ENCODE measurements around the gene ADSS2.

Gene ADSS2

GRCh38 chr1:244451951-244452795 lies 464 bp upstream of the ADSS2 start:
- H3K4me3 Mint-ChIP-seq, result peak overlapping the region; percentile 93 to 99
- H3K36me3 Mint-ChIP-seq, result peaks cover 12 to 13% of the 10 kb centered on the region in 2 donors
- DNase-seq (peak; percentile 99), ATAC-seq (replicated peaks) (peak; percentile 92 to 94)
- peaks cover 3 to 4% of the 10 kb centered on the region in 2 donors for H3K9me3 Mint-ChIP-seq
- H3K27me3 Mint-ChIP-seq, result no peaks in the 10 kb centered on the region
- H3K4me1 Mint-ChIP-seq, result peaks cover 15 to 28% of the 10 kb centered on the region in 2 donors
- H3K27ac Mint-ChIP-seq, result peak overlapping the region; percentile 99

DNA sequence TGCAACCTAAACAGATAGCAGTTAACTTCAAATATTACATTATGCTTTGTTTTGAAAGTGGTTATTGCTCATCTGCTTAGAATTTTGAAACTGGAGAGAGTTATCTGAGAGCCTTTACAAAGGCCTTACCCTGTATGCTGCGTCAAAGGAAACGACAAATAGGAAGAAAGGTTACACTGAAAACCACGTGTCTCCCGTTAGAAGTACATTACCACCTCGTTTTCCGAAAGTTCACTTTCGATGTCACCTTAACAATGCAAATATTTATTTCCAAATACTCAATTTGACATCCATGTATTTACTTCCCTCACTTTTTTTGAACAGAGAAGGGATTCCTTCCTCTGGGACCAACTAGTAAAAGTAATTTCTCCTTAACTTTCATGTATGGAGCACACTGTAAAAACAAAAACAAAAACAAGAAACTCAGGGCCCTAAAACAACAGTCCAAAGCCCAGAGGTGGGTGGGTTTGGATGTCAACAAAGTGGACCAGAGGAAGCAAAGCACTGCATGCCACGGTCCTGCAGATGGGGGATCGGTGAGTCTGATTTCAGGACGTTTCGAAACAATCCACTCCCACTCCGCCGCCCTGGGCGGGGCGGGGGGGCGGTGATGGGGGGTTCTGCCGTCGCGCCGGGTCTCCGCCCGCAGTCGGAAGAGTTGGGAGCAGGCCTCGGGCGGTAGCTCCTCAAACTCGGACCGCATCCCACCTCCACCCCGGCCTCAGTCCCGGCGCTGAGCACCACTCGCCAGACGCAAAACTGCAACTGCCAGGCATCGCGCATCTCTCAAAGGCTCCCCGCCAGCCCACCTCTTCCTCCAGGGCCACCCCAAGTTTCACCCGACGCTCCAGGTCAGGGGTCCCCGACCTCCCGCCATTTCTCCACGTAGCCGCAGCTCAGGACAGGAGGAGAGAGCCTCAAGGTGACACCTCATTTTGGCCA lies 841 bp downstream of the ADSS2 start:
- Mint-ChIP-seq H3K27me3 (no peaks in the 10 kb centered on the region), H3K4me3 (peak overlapping the region; percentile 93 to 99), H3K36me3 (peaks cover 16 to 17% of the 10 kb centered on the region in 2 donors), H3K4me1 (peaks cover 19 to 37% of the 10 kb centered on the region in 2 donors), H3K27ac (peak overlapping the region; percentile 99), H3K9me3 (peaks cover 3 to 4% of the 10 kb centered on the region in 2 donors)
- ATAC-seq (replicated peaks), result peak; percentile 13 to 20
- DNase-seq, result peak; percentile 51

- H3K9me3 Mint-ChIP-seq, result peaks cover 3 to 4% of the 10 kb centered on the region in 2 donors
- H3K4me3 Mint-ChIP-seq, result peak overlapping the region; percentile 93 to 99
- no peak for DNase-seq
- H3K36me3 Mint-ChIP-seq, result peaks cover 17 to 20% of the 10 kb centered on the region in 2 donors
- ATAC-seq (replicated peaks), result no peak
- H3K4me1 Mint-ChIP-seq, result peaks cover 23 to 45% of the 10 kb centered on the region in 2 donors
- H3K27ac Mint-ChIP-seq, result peak overlapping the region; percentile 68
- no peaks in the 10 kb centered on the region for H3K27me3 Mint-ChIP-seq
These were observed 1.7 kb downstream of the ADSS2 start for GRCh38 chr1:244449936-244450508.

GRCh38 chr1:244448279-244449036 lies 3.3 kb downstream of the ADSS2 start:
- no peak overlapping the region for H3K27ac Mint-ChIP-seq
- H3K4me1 Mint-ChIP-seq, result peaks cover 25 to 47% of the 10 kb centered on the region in 2 donors
- DNase-seq, result no peak
- peaks cover 15 to 24% of the 10 kb centered on the region in 2 donors for H3K36me3 Mint-ChIP-seq
- no peaks in the 10 kb centered on the region for H3K27me3 Mint-ChIP-seq
- no peak for ATAC-seq (replicated peaks)
- no peak overlapping the region for H3K4me3 Mint-ChIP-seq
- H3K9me3 Mint-ChIP-seq, result peaks cover 2 to 3% of the 10 kb centered on the region in 2 donors

DNA sequence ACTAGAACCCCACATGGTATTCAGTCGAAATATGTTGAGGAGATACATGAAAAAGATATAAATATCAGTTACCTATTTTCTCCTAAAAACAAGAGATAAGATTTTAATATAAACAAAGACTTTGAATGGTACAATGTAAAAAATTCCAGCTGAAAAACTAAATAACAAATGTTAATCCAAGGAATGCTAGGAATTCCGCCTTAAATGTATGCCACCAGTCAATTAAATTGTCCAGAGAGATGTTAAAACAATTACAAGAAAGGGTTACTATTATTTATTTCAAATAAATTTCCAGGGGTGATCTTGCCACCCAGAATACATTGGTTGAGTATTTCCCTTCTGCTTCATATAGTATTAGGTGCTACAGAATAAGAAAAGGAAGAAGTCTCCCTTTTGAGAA lies 4.2 kb downstream of the ADSS2 start:
- Mint-ChIP-seq H3K27ac (no peak overlapping the region), H3K36me3 (peaks cover 15 to 24% of the 10 kb centered on the region in 2 donors)

DNA sequence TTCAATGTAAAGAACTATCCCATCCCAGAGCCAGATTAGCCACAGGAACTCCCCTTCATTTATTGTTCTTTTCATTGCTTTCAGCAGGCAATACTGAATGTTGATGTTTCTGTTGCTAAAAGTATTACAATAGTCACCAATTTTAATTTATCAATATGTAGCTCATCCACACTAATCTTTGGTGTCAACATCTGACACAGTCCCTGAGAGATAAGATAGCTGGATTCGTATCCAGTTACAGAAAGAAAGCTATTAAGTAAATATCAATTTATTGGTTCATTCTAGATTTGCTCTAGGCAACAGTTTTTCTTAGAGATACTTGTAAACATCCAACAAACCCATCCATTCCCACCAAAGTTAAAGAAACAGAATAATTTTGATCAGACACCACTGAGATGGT lies 4.7 kb downstream of the ADSS2 start:
- H3K36me3 Mint-ChIP-seq, result peaks cover 15 to 24% of the 10 kb centered on the region in 2 donors
- H3K27me3 Mint-ChIP-seq, result no peaks in the 10 kb centered on the region
- peaks cover 0 to under 1% of the 10 kb centered on the region in 2 donors for H3K9me3 Mint-ChIP-seq
- no peak overlapping the region for H3K27ac Mint-ChIP-seq
- ATAC-seq (replicated peaks), result no peak
- H3K4me3 Mint-ChIP-seq, result no peak overlapping the region
- no peak for DNase-seq
- peaks cover 24 to 42% of the 10 kb centered on the region in 2 donors for H3K4me1 Mint-ChIP-seq

More for the DNA sequence above, 4.2 kb downstream of the ADSS2 start:
- no peak overlapping the region for H3K4me3 Mint-ChIP-seq
- H3K9me3 Mint-ChIP-seq, result peaks cover 2 to 3% of the 10 kb centered on the region in 2 donors
- ATAC-seq (replicated peaks), result no peak
- no peak for DNase-seq
- H3K27me3 Mint-ChIP-seq, result no peaks in the 10 kb centered on the region
- H3K4me1 Mint-ChIP-seq, result peaks cover 27 to 47% of the 10 kb centered on the region in 2 donors

DNA sequence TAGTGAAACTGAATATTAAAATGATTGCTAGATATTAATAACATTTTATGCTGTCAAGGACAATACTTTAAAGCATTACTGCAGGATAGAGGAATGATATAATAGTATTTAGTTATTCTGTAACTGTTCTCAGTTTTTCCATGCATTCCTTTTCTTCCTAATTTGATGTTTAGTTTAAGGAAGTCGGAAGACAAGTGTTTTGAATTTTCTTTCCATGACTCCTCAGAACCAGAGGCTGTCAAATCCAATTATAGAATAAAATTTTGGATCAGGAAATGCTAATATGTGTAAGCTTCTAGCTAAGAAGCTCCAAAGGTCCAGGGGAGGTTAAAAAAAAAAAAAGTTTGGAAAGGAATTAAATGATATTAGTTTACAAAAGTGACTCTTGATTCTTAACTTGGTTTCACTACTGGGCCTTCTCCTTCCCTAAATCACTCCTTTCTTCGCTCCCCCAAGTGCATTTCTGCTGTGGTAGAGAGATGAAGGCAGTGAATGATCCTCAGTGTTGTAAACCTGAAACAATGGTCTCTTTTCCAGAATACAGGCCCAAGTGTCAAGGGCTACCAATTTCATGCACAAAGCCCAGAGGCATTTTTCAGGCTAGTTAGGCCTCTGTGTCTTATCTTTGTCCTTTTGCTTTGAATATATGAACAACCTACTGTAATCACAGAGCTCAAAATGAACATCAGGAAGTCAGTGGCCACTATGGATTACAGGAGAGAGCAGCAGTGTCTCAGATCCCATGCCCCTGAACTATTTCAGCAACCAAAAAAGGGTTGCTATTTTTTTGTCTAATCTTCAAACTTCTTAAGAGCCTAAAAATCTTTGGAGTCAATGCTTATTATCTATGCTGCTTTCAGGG lies 6.2 kb downstream of the ADSS2 start:
- ATAC-seq (replicated peaks) (no peak), DNase-seq (no peak)
- H3K4me3 Mint-ChIP-seq, result no peak overlapping the region
- no peaks in the 10 kb centered on the region for H3K27me3 Mint-ChIP-seq
- H3K36me3 Mint-ChIP-seq, result peaks cover 15 to 24% of the 10 kb centered on the region in 2 donors
- H3K27ac Mint-ChIP-seq, result peak overlapping the region; percentile 14
- no peaks in the 10 kb centered on the region for H3K9me3 Mint-ChIP-seq
- peaks cover 23 to 37% of the 10 kb centered on the region in 2 donors for H3K4me1 Mint-ChIP-seq

DNA sequence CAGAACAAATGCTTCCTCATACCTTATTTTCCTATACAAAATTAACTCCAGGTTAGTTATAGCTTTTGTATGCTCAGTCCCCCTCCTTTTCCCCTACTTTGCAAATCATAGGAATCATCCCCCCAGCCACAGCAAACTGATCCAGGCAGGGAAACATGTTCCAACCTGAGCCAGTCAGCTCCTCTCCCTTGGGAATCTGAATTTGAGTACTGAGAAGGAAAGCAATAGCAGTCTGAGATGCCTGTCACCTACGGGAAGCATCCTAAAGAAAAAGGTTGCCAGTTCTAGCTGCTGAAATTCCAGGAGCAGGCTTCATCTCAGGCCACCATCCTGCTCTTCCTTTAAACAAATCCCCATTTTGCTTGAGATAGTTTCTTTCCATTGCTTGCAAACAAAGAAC lies 6.9 kb downstream of the ADSS2 start:
- no peaks in the 10 kb centered on the region for H3K27me3 Mint-ChIP-seq
- peaks cover 10 to 19% of the 10 kb centered on the region in 2 donors for H3K36me3 Mint-ChIP-seq
- H3K27ac Mint-ChIP-seq, result peak overlapping the region; percentile 42
- peaks cover 19 to 35% of the 10 kb centered on the region in 2 donors for H3K4me1 Mint-ChIP-seq
- DNase-seq, result no peak
- H3K4me3 Mint-ChIP-seq, result no peak overlapping the region
- ATAC-seq (replicated peaks), result no peak
- H3K9me3 Mint-ChIP-seq, result no peaks in the 10 kb centered on the region

GRCh38 chr1:244442850-244443249 lies 8.9 kb downstream of the ADSS2 start:
- H3K27ac Mint-ChIP-seq, result no peak overlapping the region
- DNase-seq (no peak), ATAC-seq (replicated peaks) (no peak)
- H3K9me3 Mint-ChIP-seq, result no peaks in the 10 kb centered on the region
- peaks cover 6 to 15% of the 10 kb centered on the region in 2 donors for H3K36me3 Mint-ChIP-seq
- no peaks in the 10 kb centered on the region for H3K27me3 Mint-ChIP-seq
- H3K4me3 Mint-ChIP-seq, result no peak overlapping the region
- H3K4me1 Mint-ChIP-seq, result peaks cover 18 to 43% of the 10 kb centered on the region in 2 donors

DNA sequence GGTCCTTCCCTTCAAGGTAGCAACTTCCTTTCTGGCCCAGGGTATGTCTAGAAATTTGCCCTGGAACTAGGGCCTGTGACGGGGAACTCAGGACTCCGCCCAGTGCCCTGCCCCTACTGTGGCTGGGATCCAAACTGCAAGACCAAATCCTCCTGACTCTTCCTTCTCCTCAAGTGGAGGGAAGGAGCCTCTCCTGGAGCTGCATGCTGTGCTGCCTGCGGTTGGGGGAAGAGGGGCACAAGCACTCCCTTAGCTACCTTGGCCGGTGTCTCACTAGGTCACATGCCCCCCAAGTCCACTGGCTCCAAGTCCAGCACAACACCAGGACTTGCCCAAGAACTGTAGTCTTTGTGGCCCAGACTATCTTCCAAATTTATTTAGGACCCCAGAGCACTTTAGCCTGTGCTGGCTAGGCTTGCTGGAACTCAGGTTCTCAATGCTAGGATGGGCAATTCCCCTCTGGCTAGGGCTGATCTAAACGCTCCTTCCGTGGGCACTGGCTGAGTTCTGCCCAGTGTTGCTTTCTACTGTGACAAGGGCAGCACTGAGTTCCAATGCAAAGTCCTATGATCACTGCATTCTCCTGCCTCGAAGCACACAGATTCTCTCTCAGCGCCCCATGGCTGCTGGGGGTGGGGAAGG lies 12.2 kb downstream of the ADSS2 start:
- H3K27me3 Mint-ChIP-seq, result no peaks in the 10 kb centered on the region
- H3K27ac Mint-ChIP-seq, result no peak overlapping the region
- H3K4me1 Mint-ChIP-seq, result peaks cover 11 to 25% of the 10 kb centered on the region in 2 donors
- no peak for ATAC-seq (replicated peaks)
- H3K4me3 Mint-ChIP-seq, result no peak overlapping the region
- DNase-seq, result no peak
- H3K36me3 Mint-ChIP-seq, result peaks cover 9 to 17% of the 10 kb centered on the region in 2 donors
- H3K9me3 Mint-ChIP-seq, result no peaks in the 10 kb centered on the region

DNA sequence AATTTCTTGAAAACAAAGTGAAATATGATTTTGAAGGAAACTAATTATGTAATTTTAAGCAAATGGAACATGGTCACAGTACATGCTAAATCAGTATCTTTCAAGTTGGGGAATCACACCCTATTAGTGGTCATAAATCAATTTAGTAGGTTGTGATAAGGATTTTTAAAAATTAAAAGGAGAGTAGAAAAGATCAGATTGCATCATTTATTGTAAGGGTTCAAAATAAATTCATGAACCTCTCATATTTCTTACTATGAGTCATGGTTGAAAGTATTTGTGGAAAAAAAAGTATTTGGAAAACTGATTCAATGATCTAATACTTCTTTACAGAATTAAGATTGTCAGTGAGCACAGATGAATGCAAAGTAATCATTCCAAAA lies 14.6 kb downstream of the ADSS2 start:
- DNase-seq, result no peak
- ATAC-seq (replicated peaks), result no peak
- Mint-ChIP-seq H3K36me3 (peaks cover 11 to 24% of the 10 kb centered on the region in 2 donors), H3K4me3 (no peak overlapping the region), H3K27me3 (no peaks in the 10 kb centered on the region), H3K9me3 (no peaks in the 10 kb centered on the region), H3K4me1 (peaks cover 9 to 25% of the 10 kb centered on the region in 2 donors), H3K27ac (no peak overlapping the region)

DNA sequence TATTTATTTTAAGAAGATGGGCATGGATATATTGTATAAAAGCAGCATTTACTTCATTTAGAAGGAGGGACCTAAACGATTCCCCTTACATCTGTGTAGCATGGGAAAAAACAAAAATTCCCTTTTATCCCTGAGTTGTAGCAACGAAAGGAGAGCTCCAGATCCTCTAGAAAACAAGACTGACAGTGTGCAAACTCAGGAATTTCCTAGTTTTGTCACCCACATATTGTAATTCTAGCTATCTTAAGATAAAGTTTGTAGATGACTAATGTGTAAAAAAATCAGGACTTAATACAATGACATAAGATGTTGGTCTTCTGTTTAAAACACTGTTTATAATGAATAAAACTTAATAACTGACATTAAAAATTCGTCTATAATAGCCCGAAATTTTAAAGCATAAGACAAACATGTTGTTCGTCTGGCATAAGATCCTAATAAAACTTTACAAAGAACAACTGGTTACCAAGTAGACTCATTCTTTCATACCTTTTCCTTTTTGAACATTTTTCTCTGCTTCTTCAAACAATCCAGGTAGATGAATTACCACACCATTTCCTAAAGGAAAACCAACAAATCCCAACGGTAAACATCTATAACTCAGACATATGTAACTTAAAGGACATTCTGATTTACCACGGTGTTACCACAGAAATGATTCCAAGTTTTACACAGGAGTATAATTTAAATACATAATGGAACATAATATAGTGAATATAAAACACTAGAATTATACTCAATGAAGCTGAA lies 15.2 kb downstream of the ADSS2 start:
- no peaks in the 10 kb centered on the region for H3K9me3 Mint-ChIP-seq
- no peak overlapping the region for H3K27ac Mint-ChIP-seq
- H3K36me3 Mint-ChIP-seq, result peaks cover 11 to 26% of the 10 kb centered on the region in 2 donors
- DNase-seq, result no peak
- peaks cover 9 to 25% of the 10 kb centered on the region in 2 donors for H3K4me1 Mint-ChIP-seq
- no peaks in the 10 kb centered on the region for H3K27me3 Mint-ChIP-seq
- no peak overlapping the region for H3K4me3 Mint-ChIP-seq
- no peak for ATAC-seq (replicated peaks)
